C4-2B (cell line): ENCODE data around the gene SRRM2.

ENCODE experiments used
- CTCF ChIP-seq: fragments of 450-650 bp; conservative IDR thresholded peaks from 2 replicates; pipeline ENCODE4 v1.5.1; 2017; ENCODE audit warnings: mild to moderate bottlenecking
- ZFX ChIP-seq: fragments of 450-650 bp; IDR thresholded peaks from 2 replicates; pipeline ENCODE4 v1.6.1; 2017

DNA sequence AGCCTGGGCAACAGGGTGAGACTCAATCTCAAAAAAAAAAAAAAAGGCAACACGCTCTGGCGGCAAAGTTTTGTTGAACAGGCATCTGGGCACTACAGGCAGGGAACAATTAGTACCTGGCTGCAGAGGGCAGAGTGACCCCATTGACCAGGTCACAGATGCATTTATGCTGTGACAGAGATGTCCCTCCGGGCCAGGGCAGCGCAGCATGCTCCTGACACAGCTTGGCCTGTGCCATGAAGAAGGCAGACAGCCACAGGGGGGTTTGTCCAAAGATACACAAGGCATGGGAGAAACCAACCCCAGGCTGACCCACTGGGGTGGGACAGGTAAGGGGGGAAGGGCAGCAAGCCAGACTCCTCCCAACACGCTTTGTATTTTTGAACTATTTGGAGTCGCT lies 7.7 kb upstream of the SRRM2 start:
- TF ChIP-seq CTCF, result no peak
- no peak for TF ChIP-seq ZFX
